PFSK-1 (cell line): ENCODE results near the gene KRTDAP.

Experiments
- FOXP2 ChIP-seq: optimal IDR thresholded peaks from 2 replicates; pipeline ENCODE3; 2011; ENCODE audit warnings: borderline replicate concordance, control low read depth, inconsistent platforms; ENCODE audit not compliant: insufficient read depth; ENCODE audit errors: extremely low read length, extremely low read depth
- POLR2AphosphoS5 ChIP-seq: IDR thresholded peaks from 2 replicates; pipeline ENCODE4 v1.6.1; 2012; ENCODE audit warnings: low read depth, mild to moderate bottlenecking, control low read depth, low read length, moderate library complexity
- SIN3A ChIP-seq: IDR thresholded peaks from 2 replicates; pipeline ENCODE4 v1.6.1; 2012; ENCODE audit warnings: mild to moderate bottlenecking, low read length, moderate library complexity, borderline replicate concordance; ENCODE audit not compliant: insufficient read depth
- TAF1 ChIP-seq: IDR thresholded peaks from 2 replicates; pipeline ENCODE4 v1.6.1; 2012; ENCODE audit warnings: low read length, control low read depth, borderline replicate concordance; ENCODE audit not compliant: insufficient read depth
- TF ChIP-seq, protein P1 (sequence below), 2 experiments: IDR thresholded peaks; 2 replicates each; pipeline versions ENCODE4 v1.6.1 to v1.8.0; 2011 to 2012; ENCODE audit warnings: low read depth in 2 of 2, low read length in 2 of 2, control low read depth in 1 of 2, inconsistent platforms in 1 of 2, mild to moderate bottlenecking in 1 of 2, moderate library complexity in 1 of 2; ENCODE audit not compliant: insufficient read depth in 1 of 2

The KRTDAP gene

GRCh38 chr19:35471946-35472345 is 18.3 kb downstream of the KRTDAP start:
- TF ChIP-seq POLR2AphosphoS5 (no peak), SIN3A (no peak), TAF1 (no peak), FOXP2 (no peak)
- TF ChIP-seq, protein P1, sequence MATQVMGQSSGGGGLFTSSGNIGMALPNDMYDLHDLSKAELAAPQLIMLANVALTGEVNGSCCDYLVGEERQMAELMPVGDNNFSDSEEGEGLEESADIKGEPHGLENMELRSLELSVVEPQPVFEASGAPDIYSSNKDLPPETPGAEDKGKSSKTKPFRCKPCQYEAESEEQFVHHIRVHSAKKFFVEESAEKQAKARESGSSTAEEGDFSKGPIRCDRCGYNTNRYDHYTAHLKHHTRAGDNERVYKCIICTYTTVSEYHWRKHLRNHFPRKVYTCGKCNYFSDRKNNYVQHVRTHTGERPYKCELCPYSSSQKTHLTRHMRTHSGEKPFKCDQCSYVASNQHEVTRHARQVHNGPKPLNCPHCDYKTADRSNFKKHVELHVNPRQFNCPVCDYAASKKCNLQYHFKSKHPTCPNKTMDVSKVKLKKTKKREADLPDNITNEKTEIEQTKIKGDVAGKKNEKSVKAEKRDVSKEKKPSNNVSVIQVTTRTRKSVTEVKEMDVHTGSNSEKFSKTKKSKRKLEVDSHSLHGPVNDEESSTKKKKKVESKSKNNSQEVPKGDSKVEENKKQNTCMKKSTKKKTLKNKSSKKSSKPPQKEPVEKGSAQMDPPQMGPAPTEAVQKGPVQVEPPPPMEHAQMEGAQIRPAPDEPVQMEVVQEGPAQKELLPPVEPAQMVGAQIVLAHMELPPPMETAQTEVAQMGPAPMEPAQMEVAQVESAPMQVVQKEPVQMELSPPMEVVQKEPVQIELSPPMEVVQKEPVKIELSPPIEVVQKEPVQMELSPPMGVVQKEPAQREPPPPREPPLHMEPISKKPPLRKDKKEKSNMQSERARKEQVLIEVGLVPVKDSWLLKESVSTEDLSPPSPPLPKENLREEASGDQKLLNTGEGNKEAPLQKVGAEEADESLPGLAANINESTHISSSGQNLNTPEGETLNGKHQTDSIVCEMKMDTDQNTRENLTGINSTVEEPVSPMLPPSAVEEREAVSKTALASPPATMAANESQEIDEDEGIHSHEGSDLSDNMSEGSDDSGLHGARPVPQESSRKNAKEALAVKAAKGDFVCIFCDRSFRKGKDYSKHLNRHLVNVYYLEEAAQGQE (IDR thresholded peaks at IDR 0.05; ENCODE audit: insufficient read depth in 1 of 2, low read depth in 2 of 2, low read length in 2 of 2): no peak

- no peak for TF ChIP-seq FOXP2
- no peak for TF ChIP-seq POLR2AphosphoS5
- TF ChIP-seq, protein P1 (IDR thresholded peaks at IDR 0.05; ENCODE audit: insufficient read depth in 1 of 2, low read depth in 2 of 2, low read length in 2 of 2): no peak
- TF ChIP-seq SIN3A: no peak
- no peak for TF ChIP-seq TAF1
Observed at GRCh38 chr19:35470128-35470527, 20.1 kb downstream of the KRTDAP start.

- TF ChIP-seq SIN3A: no peak
- TF ChIP-seq, protein P1 (IDR thresholded peaks at IDR 0.05; ENCODE audit: insufficient read depth in 1 of 2, low read depth in 2 of 2, low read length in 2 of 2): no peak
- TF ChIP-seq TAF1: no peak
- TF ChIP-seq POLR2AphosphoS5: no peak
- no peak for TF ChIP-seq FOXP2
Observed at GRCh38 chr19:35468637-35469036, 21.6 kb downstream of the KRTDAP start.

GRCh38 chr19:35466259-35466658 is 24.0 kb downstream of the KRTDAP start:
- no peak for TF ChIP-seq TAF1
- TF ChIP-seq, protein P1 (IDR thresholded peaks at IDR 0.05; ENCODE audit: insufficient read depth in 1 of 2, low read depth in 2 of 2, low read length in 2 of 2): no peak
- no peak for TF ChIP-seq FOXP2
- TF ChIP-seq SIN3A: no peak
- no peak for TF ChIP-seq POLR2AphosphoS5

- no peak for TF ChIP-seq SIN3A
- TF ChIP-seq, protein P1 (IDR thresholded peaks at IDR 0.05; ENCODE audit: insufficient read depth in 1 of 2, low read depth in 2 of 2, low read length in 2 of 2): no peak
- TF ChIP-seq TAF1: no peak
- no peak for TF ChIP-seq POLR2AphosphoS5
- TF ChIP-seq FOXP2: no peak
Observed at GRCh38 chr19:35462476-35462953, 27.7 kb downstream of the KRTDAP start.
